SK-N-SH treated with all-trans-retinoic acid at 6 μM for 48 hours (cell line): ENCODE results near the gene COX7A2.

Experiments
- ATAC-seq: fragments of 200-7000 bp; cut with Tn5 transposase; 3 replicates; pipeline ENCODE4 v1.9.1; 2020; ENCODE audit warnings: mild to moderate bottlenecking, moderate library complexity
- ARNTL ChIP-seq: fragments of 450-650 bp; formaldehyde crosslinking; IDR thresholded peaks from 2 replicates; pipeline ENCODE4 v1.5.0; 2020; ENCODE audit warnings: low read depth, mild to moderate bottlenecking, moderate library complexity, borderline replicate concordance
- BACH2 ChIP-seq: fragments of 250-450 bp; sonication (Bioruptor Pico); IDR thresholded peaks from 2 replicates; pipeline ENCODE4 v1.9.0; 2021; ENCODE audit warnings: mild to moderate bottlenecking, borderline replicate concordance
- CREB5 ChIP-seq: fragments of 250-450 bp; sonication (Bioruptor Pico); IDR thresholded peaks from 2 replicates; pipeline ENCODE4 v1.5.1; 2020; ENCODE audit warnings: low read depth, mild to moderate bottlenecking, moderate library complexity
- CSDC2 ChIP-seq: fragments of 250-450 bp; sonication (Bioruptor Pico); IDR thresholded peaks from 2 replicates; pipeline ENCODE4 v1.5.0; 2020; ENCODE audit warnings: mild to moderate bottlenecking, moderate library complexity
- GLIS3 ChIP-seq: fragments of 250-450 bp; sonication (Bioruptor Pico); IDR thresholded peaks from 2 replicates; pipeline ENCODE4 v1.5.0; 2020; ENCODE audit warnings: mild to moderate bottlenecking, moderate library complexity
- ISL1 ChIP-seq: fragments of 250-450 bp; sonication (Bioruptor Pico); IDR thresholded peaks from 2 replicates; pipeline ENCODE4 v2.1.2; 2022; ENCODE audit warnings: mild to moderate bottlenecking, moderate library complexity
- OSR1 ChIP-seq: fragments of 250-450 bp; sonication (Bioruptor Pico); IDR thresholded peaks from 2 replicates; pipeline ENCODE4 v1.8.0; 2022; ENCODE audit warnings: moderate library complexity, mild to moderate bottlenecking, inconsistent platforms
- RARB ChIP-seq: fragments of 250-450 bp; sonication (Bioruptor Pico); IDR thresholded peaks from 2 replicates; pipeline ENCODE4 v1.8.0; 2021; ENCODE audit warnings: mild to moderate bottlenecking, moderate library complexity
- SNAI2 ChIP-seq: fragments of 250-450 bp; sonication (Bioruptor Pico); IDR thresholded peaks from 2 replicates; pipeline ENCODE4 v1.5.0; 2020; ENCODE audit warnings: mild to moderate bottlenecking, moderate library complexity
- TCF4 ChIP-seq: fragments of 250-450 bp; sonication (Bioruptor Pico); IDR thresholded peaks from 2 replicates; pipeline ENCODE4 v1.8.0; 2021; ENCODE audit warnings: mild to moderate bottlenecking, moderate library complexity, borderline replicate concordance
- TOX ChIP-seq: fragments of 250-450 bp; sonication (Bioruptor Pico); IDR thresholded peaks from 2 replicates; pipeline ENCODE4 v1.8.0; 2021; ENCODE audit warnings: mild to moderate bottlenecking, moderate library complexity, borderline replicate concordance
- TSHZ2 ChIP-seq: fragments of 250-450 bp; sonication (Bioruptor Pico); IDR thresholded peaks from 2 replicates; pipeline ENCODE4 v1.5.0; 2020; ENCODE audit warnings: mild to moderate bottlenecking, moderate library complexity
- ZFP3 ChIP-seq: fragments of 250-450 bp; sonication (Bioruptor Pico); IDR thresholded peaks from 2 replicates; pipeline ENCODE4 v1.5.0; 2020; ENCODE audit warnings: mild to moderate bottlenecking, moderate library complexity
- ZFP30 ChIP-seq: fragments of 450-650 bp; formaldehyde crosslinking; IDR thresholded peaks from 2 replicates; pipeline ENCODE4 v1.5.0; 2022; ENCODE audit warnings: mild to moderate bottlenecking, moderate library complexity
- ZNF565 ChIP-seq: fragments of 450-650 bp; formaldehyde crosslinking; conservative IDR thresholded peaks from 2 replicates; pipeline ENCODE4 v1.5.0; 2020; ENCODE audit warnings: low read depth, mild to moderate bottlenecking, moderate library complexity
- ZNF70 ChIP-seq: fragments of 450-650 bp; formaldehyde crosslinking; IDR thresholded peaks from 2 replicates; pipeline ENCODE4 v1.5.0; 2020; ENCODE audit warnings: mild to moderate bottlenecking, moderate library complexity
- ZNF8 ChIP-seq: fragments of 450-650 bp; formaldehyde crosslinking; IDR thresholded peaks from 2 replicates; pipeline ENCODE4 v1.5.0; 2020; ENCODE audit warnings: mild to moderate bottlenecking, moderate library complexity
- TF ChIP-seq, protein P1 (sequence below): fragments of 250-450 bp; sonication (Bioruptor Pico); IDR thresholded peaks from 2 replicates; pipeline ENCODE4 v1.5.1; 2021; ENCODE audit warnings: mild to moderate bottlenecking, moderate library complexity
- TF ChIP-seq, protein P2 (sequence below): fragments of 250-450 bp; sonication (Bioruptor Pico); IDR thresholded peaks from 2 replicates; pipeline ENCODE4 v1.8.0; 2020; ENCODE audit warnings: mild to moderate bottlenecking, moderate library complexity, borderline replicate concordance

The COX7A2 gene

DNA sequence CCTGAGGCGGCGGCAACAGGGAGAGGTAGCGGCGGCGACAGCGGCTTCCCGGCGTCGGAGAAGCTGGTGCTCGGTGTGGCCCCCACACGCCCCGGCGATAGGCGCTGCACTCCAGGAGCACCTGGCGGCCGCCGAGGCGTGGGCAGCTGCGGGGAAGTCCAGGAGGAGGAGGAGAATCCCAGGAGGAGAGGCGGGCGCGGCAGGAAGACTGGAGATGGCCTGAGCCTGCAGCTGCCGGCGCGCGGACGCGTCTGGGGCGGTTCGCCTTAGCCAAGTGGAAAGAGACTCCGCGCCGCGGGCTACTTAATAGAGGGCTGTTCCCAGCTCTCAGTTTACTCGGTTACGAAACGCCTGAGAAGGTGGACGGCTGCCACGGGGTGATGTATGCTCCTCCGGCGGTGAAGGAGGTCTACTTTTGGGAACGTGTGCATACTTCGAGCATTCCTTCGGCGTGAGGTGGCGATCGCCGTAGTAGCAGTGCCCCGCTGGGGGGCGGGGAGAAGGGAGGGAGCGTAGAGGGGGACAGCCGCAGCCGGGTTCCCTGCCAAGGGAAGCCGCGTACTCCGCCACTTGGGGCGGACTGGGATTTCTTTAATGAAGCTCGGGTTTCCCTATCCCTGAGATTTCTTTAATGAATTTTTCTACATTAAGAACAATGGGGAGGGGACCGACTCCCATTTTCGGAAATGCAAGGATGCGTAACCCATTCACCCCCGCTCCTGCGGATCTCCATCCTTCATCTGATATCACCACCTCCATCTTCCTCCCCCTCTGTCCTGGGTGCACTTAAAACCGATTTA is 37.6 kb downstream of the COX7A2 start, which contains the start of gene COL12A1:
Gene COL12A1 (minus strand): TSS at position 278 of the 800 bp plus-strand sequence. CDS start 3,261 bp downstream, outside the sequence.
- ATAC-seq, result peak; percentile 39
- TF ChIP-seq ZFP30 (CRISPR knock-in tag) (no peak), CREB5 (no peak), ISL1 (no peak), CSDC2 (CRISPR knock-in tag) (no peak), ARNTL (CRISPR knock-in tag) (no peak), ZNF70 (no peak), OSR1 (CRISPR knock-in tag) (no peak), ZFP3 (no peak), SNAI2 (CRISPR knock-in tag) (no peak)

DNA sequence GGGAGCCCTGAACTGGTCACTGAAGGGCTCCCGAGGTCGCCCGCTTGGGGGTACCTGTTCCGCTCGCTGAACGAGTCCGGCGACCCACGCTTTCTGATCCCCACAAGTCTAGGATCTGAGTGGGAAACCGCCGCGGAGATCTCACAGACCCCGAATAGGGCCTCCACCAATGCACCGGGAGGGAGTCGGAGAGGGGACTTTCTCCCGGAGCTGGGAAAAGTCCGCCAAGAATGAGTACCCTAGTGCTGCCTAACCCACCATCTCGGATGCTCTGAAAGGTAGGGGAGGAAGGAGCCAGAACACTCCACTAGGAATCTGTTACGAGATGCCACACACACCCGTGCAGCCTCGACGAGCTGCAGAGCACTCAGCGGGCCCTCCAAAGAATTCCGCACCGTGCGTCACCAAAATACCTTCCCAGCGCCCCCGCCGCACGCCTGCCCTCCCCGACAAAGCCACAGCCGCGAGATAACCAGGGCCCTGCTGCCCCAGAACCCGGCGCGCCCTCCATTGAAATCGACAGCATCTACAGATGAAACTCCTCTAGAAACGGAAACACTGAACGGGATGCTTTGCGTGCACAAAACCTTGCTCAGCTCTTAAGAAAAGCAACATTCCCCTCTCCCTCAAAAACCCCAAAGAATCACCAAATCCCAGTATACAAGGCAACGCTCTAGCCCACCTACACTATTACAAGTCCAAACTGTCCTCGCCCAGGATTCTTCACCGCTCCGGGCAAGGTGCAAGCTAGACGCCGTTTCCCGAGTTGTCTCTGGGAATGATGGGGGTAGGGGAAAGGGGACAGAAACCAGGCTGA is 38.4 kb downstream of the COX7A2 start:
- no peak for ATAC-seq
- TF ChIP-seq TOX (CRISPR knock-in tag), result no peak

DNA sequence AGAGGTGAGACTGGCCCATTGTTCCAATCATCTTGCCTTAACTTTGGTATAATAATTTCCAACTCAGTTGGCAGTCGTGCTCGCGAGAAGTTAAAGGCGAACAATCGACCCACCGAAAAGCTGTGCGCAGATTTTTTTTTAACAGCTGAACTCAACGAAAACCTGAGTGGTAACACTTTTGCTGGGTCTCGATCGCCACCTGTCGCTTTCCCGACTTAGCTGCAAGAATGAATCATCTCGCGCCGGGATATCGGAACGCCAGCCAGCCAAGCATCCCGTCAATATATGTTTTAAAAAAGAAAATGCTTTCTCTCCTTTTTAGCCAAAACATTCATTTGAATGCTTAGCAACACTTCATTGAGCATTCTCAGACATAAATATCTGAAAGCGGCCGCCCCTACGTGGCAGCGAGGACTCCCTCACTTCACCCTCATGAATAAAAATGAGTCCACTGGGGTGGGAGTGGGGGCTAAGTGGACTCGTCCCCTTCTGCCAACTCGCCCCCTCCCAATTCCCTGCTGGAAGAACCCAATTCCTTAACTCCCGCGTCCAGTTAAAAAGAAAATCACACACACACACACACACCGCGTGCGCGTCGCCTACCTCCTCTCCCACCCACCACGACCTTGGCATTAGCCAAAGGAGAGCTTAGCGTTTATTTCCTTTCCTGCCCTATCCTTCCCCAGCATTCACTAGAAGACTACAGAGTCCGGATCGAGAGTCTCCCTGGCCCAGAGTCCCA is 39.2 kb downstream of the COX7A2 start:
- ATAC-seq, result peak; percentile 40
- TF ChIP-seq, protein P1, sequence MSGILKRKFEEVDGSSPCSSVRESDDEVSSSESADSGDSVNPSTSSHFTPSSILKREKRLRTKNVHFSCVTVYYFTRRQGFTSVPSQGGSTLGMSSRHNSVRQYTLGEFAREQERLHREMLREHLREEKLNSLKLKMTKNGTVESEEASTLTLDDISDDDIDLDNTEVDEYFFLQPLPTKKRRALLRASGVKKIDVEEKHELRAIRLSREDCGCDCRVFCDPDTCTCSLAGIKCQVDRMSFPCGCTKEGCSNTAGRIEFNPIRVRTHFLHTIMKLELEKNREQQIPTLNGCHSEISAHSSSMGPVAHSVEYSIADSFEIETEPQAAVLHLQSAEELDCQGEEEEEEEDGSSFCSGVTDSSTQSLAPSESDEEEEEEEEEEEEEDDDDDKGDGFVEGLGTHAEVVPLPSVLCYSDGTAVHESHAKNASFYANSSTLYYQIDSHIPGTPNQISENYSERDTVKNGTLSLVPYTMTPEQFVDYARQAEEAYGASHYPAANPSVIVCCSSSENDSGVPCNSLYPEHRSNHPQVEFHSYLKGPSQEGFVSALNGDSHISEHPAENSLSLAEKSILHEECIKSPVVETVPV (CRISPR knock-in tag), result no peak
- no peak for TF ChIP-seq SNAI2 (CRISPR knock-in tag)
- no peak for TF ChIP-seq TSHZ2 (CRISPR knock-in tag)
- TF ChIP-seq OSR1 (CRISPR knock-in tag), result no peak
- TF ChIP-seq ARNTL (CRISPR knock-in tag), result no peak
- no peak for TF ChIP-seq CSDC2 (CRISPR knock-in tag)

- no peak for ATAC-seq
- no peak for TF ChIP-seq ISL1
- TF ChIP-seq GLIS3 (CRISPR knock-in tag), result no peak
- no peak for TF ChIP-seq ARNTL (CRISPR knock-in tag)
- TF ChIP-seq, protein P1 (CRISPR knock-in tag), result no peak
- TF ChIP-seq TCF4 (CRISPR knock-in tag), result no peak
- TF ChIP-seq ZNF565 (CRISPR knock-in tag), result no peak
- TF ChIP-seq RARB, result no peak
- TF ChIP-seq ZNF8, result no peak
- no peak for TF ChIP-seq OSR1 (CRISPR knock-in tag)
- TF ChIP-seq SNAI2 (CRISPR knock-in tag), result no peak
- TF ChIP-seq, protein P2, sequence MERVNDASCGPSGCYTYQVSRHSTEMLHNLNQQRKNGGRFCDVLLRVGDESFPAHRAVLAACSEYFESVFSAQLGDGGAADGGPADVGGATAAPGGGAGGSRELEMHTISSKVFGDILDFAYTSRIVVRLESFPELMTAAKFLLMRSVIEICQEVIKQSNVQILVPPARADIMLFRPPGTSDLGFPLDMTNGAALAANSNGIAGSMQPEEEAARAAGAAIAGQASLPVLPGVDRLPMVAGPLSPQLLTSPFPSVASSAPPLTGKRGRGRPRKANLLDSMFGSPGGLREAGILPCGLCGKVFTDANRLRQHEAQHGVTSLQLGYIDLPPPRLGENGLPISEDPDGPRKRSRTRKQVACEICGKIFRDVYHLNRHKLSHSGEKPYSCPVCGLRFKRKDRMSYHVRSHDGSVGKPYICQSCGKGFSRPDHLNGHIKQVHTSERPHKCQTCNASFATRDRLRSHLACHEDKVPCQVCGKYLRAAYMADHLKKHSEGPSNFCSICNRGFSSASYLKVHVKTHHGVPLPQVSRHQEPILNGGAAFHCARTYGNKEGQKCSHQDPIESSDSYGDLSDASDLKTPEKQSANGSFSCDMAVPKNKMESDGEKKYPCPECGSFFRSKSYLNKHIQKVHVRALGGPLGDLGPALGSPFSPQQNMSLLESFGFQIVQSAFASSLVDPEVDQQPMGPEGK, result no peak
- no peak for TF ChIP-seq BACH2 (CRISPR knock-in tag)
- no peak for TF ChIP-seq TSHZ2 (CRISPR knock-in tag)
- no peak for TF ChIP-seq ZFP30 (CRISPR knock-in tag)
Observed at GRCh38 chr6:75203721-75204120, 39.9 kb downstream of the COX7A2 start.
